NB4 (cell line): ENCODE measurements around the gene ZCCHC24.

ENCODE experiments used
- DNase-seq: peaks from one replicate; pipeline ENCODE4 v3.0.0; 2010; ENCODE audit warnings: low read depth
- H3K4me3 ChIP-seq: one replicate; pipeline ENCODE4 v1.5.1; 2011; ENCODE audit warnings: mild to moderate bottlenecking, low read depth, low read length, moderate library complexity
- CTCF ChIP-seq: IDR thresholded peaks from one replicate; pipeline ENCODE4 v1.5.1; 2012; ENCODE audit warnings: low read depth, low read length
- MYC ChIP-seq: IDR thresholded peaks from 2 replicates; pipeline ENCODE4 v1.6.1; 2011; ENCODE audit warnings: low read depth, low read length
- POLR2A ChIP-seq: IDR thresholded peaks from 2 replicates; pipeline ENCODE4 v1.6.1; 2011; ENCODE audit warnings: mild to moderate bottlenecking; ENCODE audit not compliant: insufficient read length; ENCODE audit errors: extremely low read depth
- TF ChIP-seq, protein P1 (sequence below): IDR thresholded peaks from 2 replicates; pipeline ENCODE4 v1.6.1; 2011; ENCODE audit warnings: low read depth, low read length

The ZCCHC24 gene

DNA sequence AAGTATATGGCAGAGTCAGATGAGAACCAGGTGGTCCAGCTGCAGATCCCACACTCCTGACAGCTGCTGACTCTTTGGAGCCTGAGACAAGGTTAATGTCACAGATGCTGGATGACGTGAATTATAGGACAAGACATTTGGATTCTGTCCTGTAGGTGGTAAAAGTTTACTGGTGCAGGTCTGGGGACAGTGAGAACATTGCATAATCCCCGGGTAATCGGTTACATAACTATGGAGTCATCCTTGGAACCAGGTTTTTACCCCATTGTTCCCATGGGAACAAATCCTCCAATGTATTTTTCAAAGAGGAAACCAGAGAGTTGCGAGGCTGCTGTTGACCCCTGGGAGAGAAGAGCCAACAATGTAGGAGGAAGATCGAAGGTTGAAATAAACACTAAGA, 27.5 kb upstream of the ZCCHC24 start:
- peak; percentile 81 for DNase-seq

GRCh38 chr10:79472449-79472848, 27.0 kb upstream of the ZCCHC24 start:
- no peak for DNase-seq
- no peak overlapping the region for H3K4me3 ChIP-seq
- TF ChIP-seq MYC (no peak), POLR2A (no peak), CTCF (no peak)
- TF ChIP-seq, protein P1, sequence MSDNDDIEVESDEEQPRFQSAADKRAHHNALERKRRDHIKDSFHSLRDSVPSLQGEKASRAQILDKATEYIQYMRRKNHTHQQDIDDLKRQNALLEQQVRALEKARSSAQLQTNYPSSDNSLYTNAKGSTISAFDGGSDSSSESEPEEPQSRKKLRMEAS, result no peak

More for the DNA sequence above, 27.5 kb upstream of the ZCCHC24 start:
- H3K4me3 ChIP-seq, result peak overlapping the region; percentile 19
- TF ChIP-seq, protein P1, result no peak
- TF ChIP-seq POLR2A, result no peak
- no peak for TF ChIP-seq CTCF
- no peak for TF ChIP-seq MYC

DNA sequence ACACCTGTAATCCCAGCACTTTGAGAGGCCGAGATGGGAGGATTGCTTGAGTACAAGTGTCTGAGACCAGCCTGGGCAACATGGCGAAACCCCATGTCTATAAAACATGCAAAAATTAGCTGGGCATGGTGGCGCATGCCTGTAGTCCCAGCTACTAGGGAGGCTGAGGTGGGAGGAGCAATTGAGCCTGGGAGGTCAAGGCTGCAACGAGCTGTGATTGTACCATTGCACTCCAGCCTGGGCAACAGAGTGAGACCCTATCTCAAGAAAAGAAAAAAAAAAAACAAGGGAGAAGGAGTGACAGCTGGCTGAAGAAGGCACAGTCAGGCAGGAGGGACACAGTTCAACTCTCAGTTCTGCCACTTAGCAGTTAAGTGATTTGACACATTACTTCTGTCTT, 26.4 kb upstream of the ZCCHC24 start:
- no peak overlapping the region for H3K4me3 ChIP-seq
- TF ChIP-seq MYC (no peak), CTCF (no peak)
- no peak for DNase-seq

GRCh38 chr10:79470096-79470495, 24.7 kb upstream of the ZCCHC24 start:
- no peak for DNase-seq
- no peak for TF ChIP-seq CTCF
- no peak overlapping the region for H3K4me3 ChIP-seq

- no peak for TF ChIP-seq POLR2A
- TF ChIP-seq CTCF, result no peak
- TF ChIP-seq, protein P1, result no peak; the same call in 1 of the 2 replicates
- no peak for TF ChIP-seq MYC
- peak; percentile 23 for DNase-seq
- H3K4me3 ChIP-seq, result no peak overlapping the region
These were observed 23.6 kb upstream of the ZCCHC24 start for GRCh38 chr10:79468841-79469585.

GRCh38 chr10:79468015-79468560, 22.7 kb upstream of the ZCCHC24 start:
- no peak for DNase-seq
- TF ChIP-seq MYC (no peak), POLR2A (no peak), CTCF (no peak)
- TF ChIP-seq, protein P1, result no peak
- H3K4me3 ChIP-seq, result no peak overlapping the region
